WTC11 (cell line): ENCODE measurements around the gene FAM53A.

Experiments
- ESRRA ChIP-seq: sonication (generic); formaldehyde crosslinking; IDR thresholded peaks from 2 replicates; pipeline ENCODE4 v1.8.1; 2022; ENCODE audit warnings: mild to moderate bottlenecking, missing genetic modification reagents, borderline replicate concordance
- FOXP4 ChIP-seq: sonication (generic); formaldehyde crosslinking; IDR thresholded peaks from 2 replicates; pipeline ENCODE4 v1.8.0; 2022; ENCODE audit warnings: mild to moderate bottlenecking, missing genetic modification reagents
- GABPB1 ChIP-seq: sonication (generic); formaldehyde crosslinking; IDR thresholded peaks from 2 replicates; pipeline ENCODE4 v1.8.1; 2023; ENCODE audit warnings: mild to moderate bottlenecking, missing genetic modification reagents
- MYBL2 ChIP-seq: sonication (generic); formaldehyde crosslinking; IDR thresholded peaks from 2 replicates; pipeline ENCODE4 v1.8.1; 2023; ENCODE audit warnings: mild to moderate bottlenecking, moderate library complexity, missing genetic modification reagents
- NR2C2 ChIP-seq: sonication (generic); formaldehyde crosslinking; IDR thresholded peaks from 2 replicates; pipeline ENCODE4 v1.8.0; 2022; ENCODE audit warnings: mild to moderate bottlenecking, missing genetic modification reagents
- PREB ChIP-seq: sonication (generic); formaldehyde crosslinking; IDR thresholded peaks from 2 replicates; pipeline ENCODE4 v1.8.1; 2022; ENCODE audit warnings: mild to moderate bottlenecking, missing genetic modification reagents, moderate library complexity, borderline replicate concordance
- TF ChIP-seq, protein P1 (sequence below): fragments of 200-600 bp; IDR thresholded peaks from 2 replicates; pipeline ENCODE4 v1.8.0; 2022; ENCODE audit warnings: antibody characterized with exemption
- TF ChIP-seq, protein P2 (sequence below): sonication (generic); formaldehyde crosslinking; IDR thresholded peaks from 2 replicates; pipeline ENCODE4 v1.8.1; 2022; ENCODE audit warnings: low read depth, missing genetic modification reagents, borderline replicate concordance
- TF ChIP-seq, protein P3 (sequence below): sonication (generic); formaldehyde crosslinking; IDR thresholded peaks from 2 replicates; pipeline ENCODE4 v1.8.0; 2023; ENCODE audit warnings: missing genetic modification reagents

- TF ChIP-seq PREB (CRISPR knock-in tag) (no peak), NR2C2 (CRISPR knock-in tag) (no peak), FOXP4 (CRISPR knock-in tag) (no peak), GABPB1 (CRISPR knock-in tag) (no peak), MYBL2 (CRISPR knock-in tag) (no peak), ESRRA (CRISPR knock-in tag) (no peak)
- TF ChIP-seq, protein P1, sequence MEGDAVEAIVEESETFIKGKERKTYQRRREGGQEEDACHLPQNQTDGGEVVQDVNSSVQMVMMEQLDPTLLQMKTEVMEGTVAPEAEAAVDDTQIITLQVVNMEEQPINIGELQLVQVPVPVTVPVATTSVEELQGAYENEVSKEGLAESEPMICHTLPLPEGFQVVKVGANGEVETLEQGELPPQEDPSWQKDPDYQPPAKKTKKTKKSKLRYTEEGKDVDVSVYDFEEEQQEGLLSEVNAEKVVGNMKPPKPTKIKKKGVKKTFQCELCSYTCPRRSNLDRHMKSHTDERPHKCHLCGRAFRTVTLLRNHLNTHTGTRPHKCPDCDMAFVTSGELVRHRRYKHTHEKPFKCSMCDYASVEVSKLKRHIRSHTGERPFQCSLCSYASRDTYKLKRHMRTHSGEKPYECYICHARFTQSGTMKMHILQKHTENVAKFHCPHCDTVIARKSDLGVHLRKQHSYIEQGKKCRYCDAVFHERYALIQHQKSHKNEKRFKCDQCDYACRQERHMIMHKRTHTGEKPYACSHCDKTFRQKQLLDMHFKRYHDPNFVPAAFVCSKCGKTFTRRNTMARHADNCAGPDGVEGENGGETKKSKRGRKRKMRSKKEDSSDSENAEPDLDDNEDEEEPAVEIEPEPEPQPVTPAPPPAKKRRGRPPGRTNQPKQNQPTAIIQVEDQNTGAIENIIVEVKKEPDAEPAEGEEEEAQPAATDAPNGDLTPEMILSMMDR, result no peak
- TF ChIP-seq, protein P2, sequence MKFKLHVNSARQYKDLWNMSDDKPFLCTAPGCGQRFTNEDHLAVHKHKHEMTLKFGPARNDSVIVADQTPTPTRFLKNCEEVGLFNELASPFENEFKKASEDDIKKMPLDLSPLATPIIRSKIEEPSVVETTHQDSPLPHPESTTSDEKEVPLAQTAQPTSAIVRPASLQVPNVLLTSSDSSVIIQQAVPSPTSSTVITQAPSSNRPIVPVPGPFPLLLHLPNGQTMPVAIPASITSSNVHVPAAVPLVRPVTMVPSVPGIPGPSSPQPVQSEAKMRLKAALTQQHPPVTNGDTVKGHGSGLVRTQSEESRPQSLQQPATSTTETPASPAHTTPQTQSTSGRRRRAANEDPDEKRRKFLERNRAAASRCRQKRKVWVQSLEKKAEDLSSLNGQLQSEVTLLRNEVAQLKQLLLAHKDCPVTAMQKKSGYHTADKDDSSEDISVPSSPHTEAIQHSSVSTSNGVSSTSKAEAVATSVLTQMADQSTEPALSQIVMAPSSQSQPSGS, result no peak
- TF ChIP-seq, protein P3, sequence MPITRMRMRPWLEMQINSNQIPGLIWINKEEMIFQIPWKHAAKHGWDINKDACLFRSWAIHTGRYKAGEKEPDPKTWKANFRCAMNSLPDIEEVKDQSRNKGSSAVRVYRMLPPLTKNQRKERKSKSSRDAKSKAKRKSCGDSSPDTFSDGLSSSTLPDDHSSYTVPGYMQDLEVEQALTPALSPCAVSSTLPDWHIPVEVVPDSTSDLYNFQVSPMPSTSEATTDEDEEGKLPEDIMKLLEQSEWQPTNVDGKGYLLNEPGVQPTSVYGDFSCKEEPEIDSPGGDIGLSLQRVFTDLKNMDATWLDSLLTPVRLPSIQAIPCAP (CRISPR knock-in tag), result no peak
Observed at GRCh38 chr4:1683261-1683735, 815 bp downstream of the FAM53A start.
